H1 (cell line): Measurements from ENCODE around the gene ZNF582. TPM values are rescaled to one million over a fixed set of nuclear protein-coding genes. Genes with fewer than 3 reads are reported as not detected.
"Not testable (repeated sequence)": the region's sequence is repeated elsewhere in the genome, so short reads cannot be mapped to it uniquely, and the experiment has no call there.

Experiments
- CTCF ChIA-PET: fragments of 300-600 bp; sonication (Branson Sonifier 250); formaldehyde crosslinking; loops from one replicate; lab custom pipeline; 2021; ENCODE audit not compliant: partially characterized antibody; lab: Charles Lee
- POLR2A ChIA-PET: fragments of 300-600 bp; sonication (Branson Sonifier 250); formaldehyde crosslinking; loops from one replicate; lab custom pipeline; 2021; ENCODE audit warnings: inconsistent platforms; ENCODE audit not compliant: partially characterized antibody; lab: Charles Lee
- DNase-seq, 2 experiments: peaks; one replicate each; pipeline versions ENCODE4 v3.0.0 to v3.0.0-alpha.2; 2010 to 2022; ENCODE audit warnings: low spot score in 2 of 2, low read depth in 1 of 2, mixed read lengths in 1 of 2
- FAIRE-seq: peaks from 2 replicates; lab custom pipeline; 2011; peaks lifted over from hg19 to GRCh38; lab: Jason Lieb, UNC
- H2AFZ ChIP-seq: 2 replicates; pipeline ENCODE4 v1.8.1; 2012; ENCODE audit warnings: low read length, inconsistent platforms
- H2AK5ac ChIP-seq: 2 replicates; pipeline ENCODE4 v1.6.1; 2013; ENCODE audit warnings: low read depth, low read length
- H2BK120ac ChIP-seq: replicated peaks from 2 replicates; pipeline ENCODE3; 2013; ENCODE audit warnings: low read depth, low read length, inconsistent platforms
- H2BK12ac ChIP-seq: 2 replicates; pipeline ENCODE4 v1.6.1; 2013; ENCODE audit warnings: low read depth, low read length
- H2BK15ac ChIP-seq: 2 replicates; pipeline ENCODE4 v1.6.1; 2013; ENCODE audit warnings: low read length
- H2BK20ac ChIP-seq: 2 replicates; pipeline ENCODE4 v1.6.1; 2013; ENCODE audit warnings: low read length
- H2BK5ac ChIP-seq: 2 replicates; pipeline ENCODE4 v1.6.1; 2013; ENCODE audit warnings: low read depth, low read length
- H3K14ac ChIP-seq: 2 replicates; pipeline ENCODE4 v1.6.1; 2013; ENCODE audit warnings: inconsistent platforms; ENCODE audit not compliant: insufficient read length
- H3K18ac ChIP-seq: 2 replicates; pipeline ENCODE4 v1.6.1; 2013; ENCODE audit warnings: low read length; ENCODE audit errors: extremely low read depth
- H3K23ac ChIP-seq: 2 replicates; pipeline ENCODE4 v1.6.1; 2013; ENCODE audit warnings: inconsistent platforms; ENCODE audit not compliant: insufficient read length
- H3K23me2 ChIP-seq: 2 replicates; pipeline ENCODE4 v1.6.1; 2013; ENCODE audit warnings: low read depth, low read length
- H3K27ac ChIP-seq: 2 replicates; pipeline ENCODE4 v1.6.1; 2011; ENCODE audit warnings: low read depth, low read length, inconsistent platforms
- H3K27me3 ChIP-seq, 4 experiments: replicated peaks in 1 of 4; 1 replicate in 1 of 4; 2 replicates in 3 of 4; pipeline versions ENCODE4 v1.6.1 to v1.8.1; 2011 to 2013; ENCODE audit warnings: low read length in 3 of 4, mild to moderate bottlenecking in 3 of 4, inconsistent platforms in 2 of 4, mixed read lengths in 2 of 4, moderate library complexity in 1 of 4; ENCODE audit not compliant: control insufficient read depth in 3 of 4, insufficient read depth in 3 of 4; ENCODE audit errors: extremely low read depth in 1 of 4
- H3K36me3 ChIP-seq, 4 experiments: 2 replicates each; pipeline versions ENCODE4 v1.6.1 to v1.8.1; 2011 to 2013; ENCODE audit warnings: mild to moderate bottlenecking in 4 of 4, low read length in 3 of 4, moderate library complexity in 2 of 4, control low read depth in 1 of 4, inconsistent platforms in 1 of 4; ENCODE audit not compliant: insufficient read depth in 4 of 4, control insufficient read depth in 2 of 4
- H3K4ac ChIP-seq: replicated peaks from 2 replicates; pipeline ENCODE3; 2013; ENCODE audit warnings: low read length, low read depth, mixed read lengths, inconsistent platforms; ENCODE audit not compliant: insufficient read length
- H3K4me1 ChIP-seq, 4 experiments: replicated peaks in 1 of 4; 1 replicate in 1 of 4; 2 replicates in 3 of 4; pipeline versions ENCODE4 v1.6.1 to v1.8.1; 2011 to 2013; ENCODE audit warnings: low read length in 3 of 4, inconsistent platforms in 2 of 4, mixed read lengths in 1 of 4; ENCODE audit not compliant: insufficient read depth in 4 of 4, control insufficient read depth in 3 of 4
- H3K4me2 ChIP-seq, 2 experiments: 2 replicates each; pipeline versions ENCODE4 v1.6.1 to v1.8.1; 2011 to 2013; ENCODE audit warnings: low read depth in 2 of 2, low read length in 2 of 2, control low read depth in 1 of 2, inconsistent platforms in 1 of 2, mild to moderate bottlenecking in 1 of 2; ENCODE audit not compliant: insufficient read depth in 1 of 2
- H3K4me3 ChIP-seq, 4 experiments: fragments of 200-600, 300-600 bp in 1 of 4; sonication (generic), shearing (Covaris generic), sonication (Bioruptor Twin) in 1 of 4; 2 replicates each; pipeline versions ENCODE4 v1.5.1 to v1.8.1; 2011 to 2016; ENCODE audit warnings: low read length in 4 of 4, low read depth in 3 of 4, control low read depth in 2 of 4, inconsistent platforms in 2 of 4, mild to moderate bottlenecking in 2 of 4, mixed read lengths in 1 of 4, moderate library complexity in 1 of 4; ENCODE audit not compliant: insufficient read depth in 2 of 4; ENCODE audit errors: extremely low read depth in 1 of 4
- H3K56ac ChIP-seq: replicated peaks from 2 replicates; pipeline ENCODE3; 2013; ENCODE audit warnings: low read depth, mild to moderate bottlenecking, mixed read lengths, low read length, inconsistent platforms; ENCODE audit not compliant: insufficient read length
- H3K79me1 ChIP-seq: 2 replicates; pipeline ENCODE4 v1.6.1; 2013; ENCODE audit warnings: low read depth, low read length, control low read depth
- H3K79me2 ChIP-seq, 2 experiments: 2 replicates each; pipeline versions ENCODE4 v1.6.1 to v1.8.1; 2012 to 2013; ENCODE audit warnings: low read length in 2 of 2, mild to moderate bottlenecking in 2 of 2, inconsistent platforms in 1 of 2; ENCODE audit not compliant: insufficient read depth in 2 of 2, control insufficient read depth in 1 of 2
- H3K9ac ChIP-seq, 4 experiments: replicated peaks in 1 of 4; 1 replicate in 1 of 4; 2 replicates in 3 of 4; pipeline versions ENCODE4 v1.6.1 to v1.8.1; 2011 to 2013; ENCODE audit warnings: low read depth in 3 of 4, low read length in 3 of 4, control low read depth in 2 of 4, mild to moderate bottlenecking in 2 of 4, moderate library complexity in 2 of 4, inconsistent platforms in 1 of 4; ENCODE audit errors: extremely low read depth in 1 of 4
- H3K9me3 ChIP-seq, 2 experiments: 2 replicates each; pipeline versions ENCODE4 v1.6.1 to v1.8.1; 2012 to 2013; ENCODE audit warnings: mild to moderate bottlenecking in 2 of 2, moderate library complexity in 2 of 2, control low read depth in 1 of 2, inconsistent platforms in 1 of 2, low read depth in 1 of 2, low read length in 1 of 2, mixed read lengths in 1 of 2; ENCODE audit not compliant: insufficient read depth in 2 of 2
- H4K20me1 ChIP-seq, 2 experiments: replicated peaks in 1 of 2; 2 replicates each; pipeline versions ENCODE3 to v1.8.1; 2011 to 2013; ENCODE audit warnings: inconsistent platforms in 2 of 2, low read length in 2 of 2, mild to moderate bottlenecking in 1 of 2; ENCODE audit not compliant: insufficient read depth in 2 of 2, control insufficient read depth in 1 of 2
- H4K5ac ChIP-seq: 2 replicates; pipeline ENCODE4 v1.6.1; 2013; ENCODE audit warnings: low read length, low read depth, mixed read lengths, inconsistent platforms; ENCODE audit not compliant: insufficient read length
- H4K8ac ChIP-seq: 2 replicates; pipeline ENCODE4 v1.8.0; 2013; ENCODE audit warnings: mild to moderate bottlenecking, moderate library complexity, low read length, inconsistent platforms; ENCODE audit not compliant: insufficient read depth; ENCODE audit errors: extremely low read depth
- H4K91ac ChIP-seq: replicated peaks from 2 replicates; pipeline ENCODE3; 2013; ENCODE audit warnings: low read length, mixed read lengths, inconsistent platforms; ENCODE audit not compliant: insufficient read length
- WGBS, 2 experiments: shearing (Covaris generic) in 1 of 2; methylation state at CpG; one replicate each; pipeline versions ENCODE4 v1.1.6 to v1.1.7; 2013 to 2015; ENCODE audit warnings: low lambda C conversion rate in 2 of 2, mixed read lengths in 2 of 2, inconsistent platforms in 1 of 2, low coverage in 1 of 2, missing lambda C conversion rate in 1 of 2; ENCODE audit not compliant: insufficient replicate concordance in 2 of 2, insufficient coverage in 1 of 2, insufficient read length in 1 of 2; ENCODE audit errors: extremely low coverage in 1 of 2, missing lambda C conversion rate in 1 of 2; 5-methylcytosine and 5-hydroxymethylcytosine counted together
- polyA plus RNA-seq, 7 experiments: library from polyadenylated mRNA; depleted of rRNA in 3 of 7; stranded (reverse) in 5 of 7; unstranded in 2 of 7; fragments of >200 nt in 5 of 7; fragments of 200-250 nt in 2 of 7; gene quantifications; 1 replicate in 5 of 7; 2 replicates in 1 of 7; 4 replicates in 1 of 7; pipeline versions ENCODE4 v1.2.1 to v1.2.3, GENCODE V29; 2011 to 2013; ENCODE audit warnings: missing spikeins in 2 of 7, mixed read lengths in 2 of 7
- total RNA-seq: library from RNA; stranded (reverse); fragmentation: NEBNext Ultra II Directional; extraction: Animal tissue kit (Norgen Biotek cat#: 25700); gene quantifications from 2 replicates; pipeline ENCODE4 v1.2.1, GENCODE V29; 2021

ZNF582 gene
- total and polyA plus RNA-seq, 2 of the 8 experiments (the other 6 are each of a cell fraction or from before 2014, with no cell fraction given): 3.8 to 5.8 TPM

GRCh38 chr19:56339031-56339430, 54.3 kb downstream of the ZNF582 start:
- H4K20me1 ChIP-seq, H3K14ac ChIP-seq, H3K79me1 ChIP-seq, H4K91ac ChIP-seq, H2BK20ac ChIP-seq, H3K9ac ChIP-seq, H3K4ac ChIP-seq, H3K4me1 ChIP-seq, H3K79me2 ChIP-seq, H3K27ac ChIP-seq, H3K23ac ChIP-seq, H3K23me2 ChIP-seq, DNase-seq, H2BK120ac ChIP-seq, H2BK15ac ChIP-seq, H3K27me3 ChIP-seq, H2BK12ac ChIP-seq, H2AFZ ChIP-seq, H3K18ac ChIP-seq, H3K4me2 ChIP-seq, FAIRE-seq, H3K4me3 ChIP-seq, H2AK5ac ChIP-seq, H2BK5ac ChIP-seq, H3K56ac ChIP-seq, H3K36me3 ChIP-seq, H4K5ac ChIP-seq, H4K8ac ChIP-seq: not testable (repeated sequence)
- 96% methylated on average over 7 of the region's 10 CpGs; no CpG with 5 or more reads in 1 of the 2 experiments for WGBS, 2 experiments
- ChIA-PET POLR2A (interaction anchor here (1.1 kb wide), 1 partner anchor 14 kb away, joined by 3 read pairs; no protein-coding TSS in a partner anchor), CTCF (interaction anchor here (1.3 kb wide), 1 partner anchor 29 kb away, joined by 5 read pairs; no protein-coding TSS in a partner anchor)
- H3K9me3 ChIP-seq: peaks cover 39 to 49% of the 10 kb centered on the region in 2 experiments

- H2BK120ac ChIP-seq, H3K56ac ChIP-seq, H3K9ac ChIP-seq, H2BK15ac ChIP-seq, H2AFZ ChIP-seq, H3K23me2 ChIP-seq, H2AK5ac ChIP-seq, H3K36me3 ChIP-seq, H2BK20ac ChIP-seq, H3K79me1 ChIP-seq, H3K18ac ChIP-seq, H2BK5ac ChIP-seq, DNase-seq, H3K4me1 ChIP-seq, H3K27ac ChIP-seq, H3K4ac ChIP-seq, H4K91ac ChIP-seq, H4K5ac ChIP-seq, H3K23ac ChIP-seq, FAIRE-seq, H3K4me2 ChIP-seq, H3K79me2 ChIP-seq, H4K8ac ChIP-seq, H3K14ac ChIP-seq, H3K4me3 ChIP-seq, H2BK12ac ChIP-seq, H3K27me3 ChIP-seq, H4K20me1 ChIP-seq, POLR2A ChIA-PET: not testable (repeated sequence)
- 84% methylated on average over 7 of the region's 8 CpGs; no CpG with 5 or more reads in 1 of the 2 experiments for WGBS, 2 experiments
- H3K9me3 ChIP-seq: peaks cover 25 to 35% of the 10 kb centered on the region in 2 experiments
- CTCF ChIA-PET: interaction anchor here (1.4 kb wide), 1 partner anchor 13 kb away, joined by 3 read pairs; no protein-coding TSS in a partner anchor
Measured at GRCh38 chr19:56337077-56337476, 56.3 kb downstream of the ZNF582 start.
